PFSK-1 (cell line): ENCODE measurements around the gene NOL4L.

Experiments used
- FOXP2 ChIP-seq: optimal IDR thresholded peaks from 2 replicates; pipeline ENCODE3; 2011; ENCODE audit warnings: borderline replicate concordance, control low read depth, inconsistent platforms; ENCODE audit not compliant: insufficient read depth; ENCODE audit errors: extremely low read length, extremely low read depth
- POLR2AphosphoS5 ChIP-seq: IDR thresholded peaks from 2 replicates; pipeline ENCODE4 v1.6.1; 2012; ENCODE audit warnings: low read depth, mild to moderate bottlenecking, control low read depth, low read length, moderate library complexity
- SIN3A ChIP-seq: IDR thresholded peaks from 2 replicates; pipeline ENCODE4 v1.6.1; 2012; ENCODE audit warnings: mild to moderate bottlenecking, low read length, moderate library complexity, borderline replicate concordance; ENCODE audit not compliant: insufficient read depth
- TAF1 ChIP-seq: IDR thresholded peaks from 2 replicates; pipeline ENCODE4 v1.6.1; 2012; ENCODE audit warnings: low read length, control low read depth, borderline replicate concordance; ENCODE audit not compliant: insufficient read depth
- TF ChIP-seq, protein P1 (sequence below), 2 experiments: IDR thresholded peaks; 2 replicates each; pipeline versions ENCODE4 v1.6.1 to v1.8.0; 2011 to 2012; ENCODE audit warnings: low read depth in 2 of 2, low read length in 2 of 2, control low read depth in 1 of 2, inconsistent platforms in 1 of 2, mild to moderate bottlenecking in 1 of 2, moderate library complexity in 1 of 2; ENCODE audit not compliant: insufficient read depth in 1 of 2

Gene NOL4L

DNA sequence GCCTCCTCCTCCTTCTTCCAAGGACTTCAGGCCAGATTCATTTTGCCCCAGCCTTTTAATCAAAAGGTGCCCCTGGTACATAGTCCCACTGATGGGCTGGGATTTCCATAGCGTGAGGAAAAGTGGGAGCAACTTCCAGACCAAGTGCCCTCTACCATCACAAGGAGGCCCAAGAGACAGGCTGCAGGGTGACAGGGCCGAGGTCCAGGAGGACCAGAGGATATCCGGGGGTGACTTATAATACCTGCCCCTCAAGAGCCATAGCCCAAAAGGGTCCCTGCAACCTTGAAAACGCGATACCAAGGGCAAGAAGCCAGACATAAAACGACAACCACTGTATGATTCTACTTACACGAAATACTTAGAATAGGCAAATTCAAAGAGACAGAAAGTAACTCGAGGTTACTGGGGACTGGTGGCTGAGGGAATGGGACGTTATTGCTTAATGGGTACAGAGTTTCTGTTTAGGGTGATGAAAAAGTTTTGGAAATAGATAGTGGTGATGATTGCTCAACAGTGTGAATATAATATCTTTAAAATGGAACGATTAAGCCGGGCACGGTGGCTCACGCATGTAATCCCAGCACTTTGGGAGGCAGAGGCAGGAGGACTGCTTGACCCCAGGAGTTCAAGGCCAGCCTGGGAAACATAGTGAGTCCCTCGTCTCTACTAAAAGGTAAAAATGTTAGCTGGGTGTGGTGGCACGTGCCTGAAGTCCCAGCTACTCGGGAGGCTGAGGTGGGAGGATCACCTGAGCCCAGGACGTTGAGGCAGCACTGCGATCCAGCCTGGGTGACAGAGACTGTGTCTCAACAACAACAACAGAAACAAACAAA is 71.9 kb downstream of the NOL4L start:
- no peak for TF ChIP-seq FOXP2
- TF ChIP-seq TAF1 = no peak
- no peak for TF ChIP-seq SIN3A
- TF ChIP-seq POLR2AphosphoS5 = no peak
- TF ChIP-seq, protein P1, sequence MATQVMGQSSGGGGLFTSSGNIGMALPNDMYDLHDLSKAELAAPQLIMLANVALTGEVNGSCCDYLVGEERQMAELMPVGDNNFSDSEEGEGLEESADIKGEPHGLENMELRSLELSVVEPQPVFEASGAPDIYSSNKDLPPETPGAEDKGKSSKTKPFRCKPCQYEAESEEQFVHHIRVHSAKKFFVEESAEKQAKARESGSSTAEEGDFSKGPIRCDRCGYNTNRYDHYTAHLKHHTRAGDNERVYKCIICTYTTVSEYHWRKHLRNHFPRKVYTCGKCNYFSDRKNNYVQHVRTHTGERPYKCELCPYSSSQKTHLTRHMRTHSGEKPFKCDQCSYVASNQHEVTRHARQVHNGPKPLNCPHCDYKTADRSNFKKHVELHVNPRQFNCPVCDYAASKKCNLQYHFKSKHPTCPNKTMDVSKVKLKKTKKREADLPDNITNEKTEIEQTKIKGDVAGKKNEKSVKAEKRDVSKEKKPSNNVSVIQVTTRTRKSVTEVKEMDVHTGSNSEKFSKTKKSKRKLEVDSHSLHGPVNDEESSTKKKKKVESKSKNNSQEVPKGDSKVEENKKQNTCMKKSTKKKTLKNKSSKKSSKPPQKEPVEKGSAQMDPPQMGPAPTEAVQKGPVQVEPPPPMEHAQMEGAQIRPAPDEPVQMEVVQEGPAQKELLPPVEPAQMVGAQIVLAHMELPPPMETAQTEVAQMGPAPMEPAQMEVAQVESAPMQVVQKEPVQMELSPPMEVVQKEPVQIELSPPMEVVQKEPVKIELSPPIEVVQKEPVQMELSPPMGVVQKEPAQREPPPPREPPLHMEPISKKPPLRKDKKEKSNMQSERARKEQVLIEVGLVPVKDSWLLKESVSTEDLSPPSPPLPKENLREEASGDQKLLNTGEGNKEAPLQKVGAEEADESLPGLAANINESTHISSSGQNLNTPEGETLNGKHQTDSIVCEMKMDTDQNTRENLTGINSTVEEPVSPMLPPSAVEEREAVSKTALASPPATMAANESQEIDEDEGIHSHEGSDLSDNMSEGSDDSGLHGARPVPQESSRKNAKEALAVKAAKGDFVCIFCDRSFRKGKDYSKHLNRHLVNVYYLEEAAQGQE (IDR thresholded peaks at IDR 0.05; ENCODE audit: insufficient read depth in 1 of 2, low read depth in 2 of 2, low read length in 2 of 2) = no peak

DNA sequence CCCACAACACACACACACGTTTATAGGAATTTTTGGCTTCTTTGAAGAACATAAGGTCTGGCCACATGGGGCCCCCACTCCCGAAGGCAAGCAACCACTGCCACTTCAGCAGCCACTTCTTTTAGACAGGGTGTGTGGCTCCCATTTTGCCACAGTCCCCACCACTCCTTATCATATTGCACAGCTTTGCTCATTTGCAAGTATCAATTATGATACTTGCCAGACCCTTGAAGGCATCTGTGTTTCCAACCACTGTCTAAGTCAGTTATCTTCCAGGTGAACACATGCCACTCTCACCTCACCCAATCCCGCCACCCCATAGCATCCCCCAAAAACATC is 73.1 kb downstream of the NOL4L start:
- TF ChIP-seq SIN3A = no peak
- no peak for TF ChIP-seq POLR2AphosphoS5
- no peak for TF ChIP-seq FOXP2
- TF ChIP-seq, protein P1 (IDR thresholded peaks at IDR 0.05; ENCODE audit: insufficient read depth in 1 of 2, low read depth in 2 of 2, low read length in 2 of 2) = no peak
- TF ChIP-seq TAF1 = no peak

DNA sequence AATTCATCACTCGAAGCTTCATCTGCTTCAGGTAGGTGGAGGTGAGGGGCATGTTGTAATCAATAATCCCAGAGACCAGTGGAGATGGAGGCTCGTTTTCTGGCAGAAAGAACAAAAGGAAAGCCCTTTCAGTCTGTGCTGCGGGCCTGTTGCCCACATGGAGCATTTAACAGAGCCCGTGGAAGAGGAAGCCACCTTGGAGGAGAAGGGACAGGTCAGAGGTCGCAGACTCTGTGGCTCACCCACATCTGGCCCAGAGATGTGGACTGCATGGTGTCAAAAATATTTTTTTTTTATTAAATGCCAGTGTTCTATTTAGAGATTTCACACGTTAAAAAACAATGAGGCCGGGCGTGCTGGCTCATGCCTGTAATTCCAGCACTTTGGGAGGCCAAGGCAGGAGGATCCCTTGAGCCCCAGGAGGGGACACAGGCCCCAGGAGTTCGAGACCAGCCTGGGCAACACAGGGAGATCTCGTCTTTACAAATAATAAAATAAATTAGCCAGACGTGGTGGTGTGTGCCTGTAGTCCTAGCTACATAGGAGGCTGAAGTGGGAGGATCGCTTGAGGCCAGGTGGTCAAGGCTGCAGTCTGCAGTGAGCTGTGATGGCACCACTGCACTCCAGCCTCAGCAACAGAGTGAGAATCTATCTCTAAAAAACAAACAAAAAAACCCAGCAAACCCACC is 73.6 kb downstream of the NOL4L start:
- TF ChIP-seq SIN3A (no peak), FOXP2 (no peak), POLR2AphosphoS5 (no peak), TAF1 (no peak)
- TF ChIP-seq, protein P1 (IDR thresholded peaks at IDR 0.05; ENCODE audit: insufficient read depth in 1 of 2, low read depth in 2 of 2, low read length in 2 of 2) = no peak

DNA sequence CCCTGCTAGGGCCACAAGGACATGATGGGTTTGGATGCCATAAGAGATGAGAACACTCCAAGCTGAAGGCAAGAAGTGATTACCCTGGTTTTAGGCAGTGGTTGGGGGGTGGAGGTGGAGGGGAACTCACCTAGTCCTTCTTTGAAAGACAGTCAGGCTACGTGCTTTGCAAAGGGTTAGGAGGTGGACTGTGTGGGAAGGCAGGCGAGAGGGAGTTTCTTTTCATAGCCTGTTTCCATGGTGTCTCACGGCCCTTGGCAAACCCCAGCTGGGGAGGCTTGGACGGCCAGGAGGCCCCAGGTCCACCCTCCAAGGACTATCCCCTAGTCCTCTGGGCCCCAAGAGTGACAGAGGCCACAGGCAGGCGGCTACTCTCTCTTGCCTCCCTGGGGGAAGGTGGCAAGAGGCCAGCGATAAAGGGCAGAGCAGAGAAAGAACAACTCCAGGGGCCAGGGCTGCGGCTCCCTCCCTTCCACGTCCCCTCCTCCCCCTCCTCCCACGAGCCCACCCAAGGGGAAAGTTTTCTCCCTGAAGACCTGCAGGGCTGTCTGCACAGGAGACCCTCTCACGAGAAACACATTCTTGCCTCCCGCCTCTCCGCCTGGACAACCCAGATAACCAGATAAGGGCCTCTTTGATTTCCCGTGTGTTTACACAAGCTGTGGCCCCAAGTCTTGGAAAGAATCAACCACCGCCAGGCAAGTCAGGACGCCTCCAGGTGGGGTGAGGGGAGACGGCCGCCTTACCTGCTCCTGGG is 74.4 kb downstream of the NOL4L start:
- no peak for TF ChIP-seq FOXP2
- TF ChIP-seq SIN3A = no peak
- no peak for TF ChIP-seq TAF1
- no peak for TF ChIP-seq POLR2AphosphoS5
- TF ChIP-seq, protein P1 (IDR thresholded peaks at IDR 0.05; ENCODE audit: insufficient read depth in 1 of 2, low read depth in 2 of 2, low read length in 2 of 2) = no peak
